ENCODE measurements around the gene IP6K3.

The IP6K3 gene

GRCh38 chr6:33748841-33749240 lies 2.1 kb upstream of the IP6K3 start:
- TF ChIP-seq, protein P1, sequence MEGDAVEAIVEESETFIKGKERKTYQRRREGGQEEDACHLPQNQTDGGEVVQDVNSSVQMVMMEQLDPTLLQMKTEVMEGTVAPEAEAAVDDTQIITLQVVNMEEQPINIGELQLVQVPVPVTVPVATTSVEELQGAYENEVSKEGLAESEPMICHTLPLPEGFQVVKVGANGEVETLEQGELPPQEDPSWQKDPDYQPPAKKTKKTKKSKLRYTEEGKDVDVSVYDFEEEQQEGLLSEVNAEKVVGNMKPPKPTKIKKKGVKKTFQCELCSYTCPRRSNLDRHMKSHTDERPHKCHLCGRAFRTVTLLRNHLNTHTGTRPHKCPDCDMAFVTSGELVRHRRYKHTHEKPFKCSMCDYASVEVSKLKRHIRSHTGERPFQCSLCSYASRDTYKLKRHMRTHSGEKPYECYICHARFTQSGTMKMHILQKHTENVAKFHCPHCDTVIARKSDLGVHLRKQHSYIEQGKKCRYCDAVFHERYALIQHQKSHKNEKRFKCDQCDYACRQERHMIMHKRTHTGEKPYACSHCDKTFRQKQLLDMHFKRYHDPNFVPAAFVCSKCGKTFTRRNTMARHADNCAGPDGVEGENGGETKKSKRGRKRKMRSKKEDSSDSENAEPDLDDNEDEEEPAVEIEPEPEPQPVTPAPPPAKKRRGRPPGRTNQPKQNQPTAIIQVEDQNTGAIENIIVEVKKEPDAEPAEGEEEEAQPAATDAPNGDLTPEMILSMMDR (IDR thresholded peaks at IDR 0.05; ENCODE audit: low read depth, low read length, missing control alignments) = no peak
- no peak overlapping the region for H3K4me3 ChIP-seq (replicated peaks; ENCODE audit: low read depth, low read length)
- no peak for DNase-seq (ENCODE audit: extremely low read depth, low read depth)

DNA sequence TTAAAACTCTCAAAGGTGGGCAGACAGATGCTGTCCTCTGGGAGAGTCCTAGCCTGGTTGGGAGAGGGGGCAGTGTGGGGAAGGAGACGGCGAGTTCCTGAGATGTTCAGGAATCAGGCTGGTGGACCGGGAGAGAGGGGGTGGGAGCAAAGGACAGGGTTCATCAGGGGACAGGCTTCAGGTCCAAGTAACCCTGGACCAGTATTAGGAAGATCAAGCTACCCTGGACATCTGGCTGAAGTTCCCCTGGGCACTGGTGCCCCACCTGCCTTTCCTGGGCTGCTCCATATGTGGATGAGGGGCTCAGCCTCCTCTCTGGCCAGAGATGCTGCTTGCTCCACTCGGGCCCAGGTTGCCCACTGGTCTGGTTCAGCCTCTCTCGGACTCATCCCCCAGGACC lies 1.1 kb upstream of the IP6K3 start:
- TF ChIP-seq, protein P1 (IDR thresholded peaks at IDR 0.05; ENCODE audit: low read depth, low read length, missing control alignments) = no peak
- DNase-seq (ENCODE audit: extremely low read depth, low read depth) = no peak
- H3K4me3 ChIP-seq (replicated peaks; ENCODE audit: low read depth, low read length) = no peak overlapping the region

- no peak for DNase-seq (ENCODE audit: extremely low read depth, low read depth)
- H3K4me3 ChIP-seq (replicated peaks; ENCODE audit: low read depth, low read length) = no peak overlapping the region
- TF ChIP-seq, protein P1 (IDR thresholded peaks at IDR 0.05; ENCODE audit: low read depth, low read length, missing control alignments) = no peak
Observed at GRCh38 chr6:33746036-33746600, 587 bp downstream of the IP6K3 start.

DNA sequence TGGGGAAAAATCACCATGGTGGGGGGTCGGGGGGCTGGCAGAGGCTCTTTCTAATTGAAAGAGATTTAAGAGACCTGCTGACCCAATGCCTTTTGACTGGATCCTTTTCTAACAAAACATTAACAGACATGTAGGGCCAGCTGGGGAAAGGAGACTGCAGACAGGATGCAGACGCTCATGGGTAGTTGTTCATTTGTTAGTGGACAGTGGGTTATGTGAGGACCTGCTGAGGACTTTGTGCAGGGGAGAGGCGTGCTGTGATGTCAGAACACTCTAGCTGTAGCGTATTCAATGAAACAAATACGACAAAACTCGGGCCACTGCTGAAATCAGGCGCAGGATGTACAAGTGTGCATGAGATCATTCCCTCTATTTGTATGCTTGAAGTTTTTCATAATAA lies 1.2 kb downstream of the IP6K3 start:
- DNase-seq (ENCODE audit: extremely low read depth, low read depth) = no peak
- no peak overlapping the region for H3K4me3 ChIP-seq (replicated peaks; ENCODE audit: low read depth, low read length)
- TF ChIP-seq, protein P1 (IDR thresholded peaks at IDR 0.05; ENCODE audit: low read depth, low read length, missing control alignments) = no peak

DNA sequence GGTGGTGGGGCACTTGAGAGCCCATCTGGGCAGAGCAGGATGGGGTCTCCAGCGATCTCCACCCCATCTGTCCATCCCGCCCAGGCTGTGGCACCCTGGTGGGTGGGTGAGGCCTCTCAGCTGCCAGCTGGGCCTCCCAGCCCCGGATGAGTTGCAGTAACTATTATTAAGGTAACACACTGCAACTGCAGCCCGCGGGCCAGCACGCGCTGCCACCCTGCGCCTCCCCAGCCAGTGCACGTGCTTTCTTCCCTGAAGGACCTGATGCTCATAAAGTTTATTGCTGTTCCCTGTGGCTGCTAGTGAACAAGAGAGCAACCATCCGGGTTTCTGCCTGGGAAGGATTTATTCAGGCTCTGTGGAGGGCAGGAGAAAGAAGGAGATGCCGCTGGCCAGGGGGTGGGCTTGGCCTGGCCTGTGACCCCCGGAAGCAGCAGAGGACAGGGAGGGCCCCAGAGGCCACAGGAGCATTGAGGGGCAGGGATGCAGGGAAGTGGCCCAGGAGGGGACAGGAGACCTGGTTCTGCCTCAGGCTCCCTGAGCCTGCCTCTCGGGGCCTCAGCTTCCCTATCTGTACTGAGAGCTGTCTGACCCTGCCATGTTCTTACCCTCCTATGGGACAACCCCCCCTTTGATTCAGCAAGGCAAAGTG lies 1.7 kb downstream of the IP6K3 start:
- no peak overlapping the region for H3K4me3 ChIP-seq (replicated peaks; ENCODE audit: low read depth, low read length)
- no peak for DNase-seq (ENCODE audit: extremely low read depth, low read depth)
- TF ChIP-seq, protein P1 (IDR thresholded peaks at IDR 0.05; ENCODE audit: low read depth, low read length, missing control alignments) = no peak

- DNase-seq (ENCODE audit: extremely low read depth, low read depth) = peak; percentile 77
- TF ChIP-seq, protein P1 (IDR thresholded peaks at IDR 0.05; ENCODE audit: low read depth, low read length, missing control alignments) = peak; percentile 96
- no peak overlapping the region for H3K4me3 ChIP-seq (replicated peaks; ENCODE audit: low read depth, low read length)
Observed at GRCh38 chr6:33744001-33744848, 2.5 kb downstream of the IP6K3 start.

Data from HFF-Myc (cell line).